Frontal cortex (tissue), 4 donors: ENCODE data around the gene ARFGAP3. TPM values are rescaled to one million over a fixed set of nuclear protein-coding genes. Genes with fewer than 3 reads are reported as not detected.
"Not testable (repeated sequence)": the region's sequence is repeated elsewhere in the genome, so short reads cannot be mapped to it uniquely, and the experiment has no call there.

Source experiments
- DNase-seq, 2 donors: peaks; one replicate each; pipeline ENCODE4 v3.0.0; 2012; ENCODE audit warnings: low spot score in 2 of 2
- FAIRE-seq: peaks from 2 replicates; lab custom pipeline; 2012; peaks lifted over from hg19 to GRCh38; lab: Jason Lieb, UNC
- total RNA-seq: library from RNA; depleted of rRNA; stranded (reverse); fragments of >200 nt; gene quantifications from one replicate; pipeline ENCODE4 v1.2.3, GENCODE V29; 2014
- donor health status: control.
- donor health status: control.
- donor health status: control.

Gene ARFGAP3
- total RNA-seq, 1 donor from 2014 or later = 84.8 TPM

DNA sequence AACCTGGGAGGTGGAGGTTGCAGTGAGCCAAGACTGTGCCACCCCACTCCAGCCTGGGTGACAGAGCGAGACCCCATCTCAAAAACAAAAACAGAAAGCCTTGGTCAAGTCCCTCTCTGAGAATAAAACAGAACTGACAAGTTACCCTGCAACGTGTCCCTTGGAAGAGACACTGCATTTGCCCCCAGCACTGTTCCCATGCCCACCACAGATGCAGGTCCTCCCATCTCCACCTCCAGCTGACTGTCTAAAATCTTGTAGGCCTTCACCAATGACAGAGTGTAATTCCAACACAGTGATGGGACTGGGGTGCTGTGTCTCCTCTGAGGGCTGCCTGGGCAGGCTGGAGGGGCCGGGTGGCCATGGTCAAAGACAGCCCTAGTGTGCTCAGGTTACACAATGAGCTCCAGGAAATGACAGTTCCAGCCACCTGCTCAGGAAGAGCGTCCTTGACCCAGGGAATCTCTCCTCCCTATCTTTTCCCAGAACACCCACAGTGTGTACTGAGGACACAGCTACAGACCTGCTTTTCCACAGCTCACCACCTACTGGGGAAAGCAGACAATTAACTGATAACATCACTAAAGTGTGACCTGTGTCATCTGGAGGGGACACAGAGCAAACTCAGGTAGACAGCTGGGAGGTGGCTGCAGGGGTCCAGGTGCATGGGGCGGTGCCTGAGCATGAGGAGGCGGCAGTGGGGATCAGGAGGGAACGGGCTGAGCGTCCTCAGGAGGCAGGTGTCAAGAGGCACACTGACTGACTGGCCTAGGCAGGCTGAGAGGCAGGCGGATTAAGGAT, 56.4 kb downstream of the ARFGAP3 start:
- FAIRE-seq (no peak), DNase-seq (no peak)

DNA sequence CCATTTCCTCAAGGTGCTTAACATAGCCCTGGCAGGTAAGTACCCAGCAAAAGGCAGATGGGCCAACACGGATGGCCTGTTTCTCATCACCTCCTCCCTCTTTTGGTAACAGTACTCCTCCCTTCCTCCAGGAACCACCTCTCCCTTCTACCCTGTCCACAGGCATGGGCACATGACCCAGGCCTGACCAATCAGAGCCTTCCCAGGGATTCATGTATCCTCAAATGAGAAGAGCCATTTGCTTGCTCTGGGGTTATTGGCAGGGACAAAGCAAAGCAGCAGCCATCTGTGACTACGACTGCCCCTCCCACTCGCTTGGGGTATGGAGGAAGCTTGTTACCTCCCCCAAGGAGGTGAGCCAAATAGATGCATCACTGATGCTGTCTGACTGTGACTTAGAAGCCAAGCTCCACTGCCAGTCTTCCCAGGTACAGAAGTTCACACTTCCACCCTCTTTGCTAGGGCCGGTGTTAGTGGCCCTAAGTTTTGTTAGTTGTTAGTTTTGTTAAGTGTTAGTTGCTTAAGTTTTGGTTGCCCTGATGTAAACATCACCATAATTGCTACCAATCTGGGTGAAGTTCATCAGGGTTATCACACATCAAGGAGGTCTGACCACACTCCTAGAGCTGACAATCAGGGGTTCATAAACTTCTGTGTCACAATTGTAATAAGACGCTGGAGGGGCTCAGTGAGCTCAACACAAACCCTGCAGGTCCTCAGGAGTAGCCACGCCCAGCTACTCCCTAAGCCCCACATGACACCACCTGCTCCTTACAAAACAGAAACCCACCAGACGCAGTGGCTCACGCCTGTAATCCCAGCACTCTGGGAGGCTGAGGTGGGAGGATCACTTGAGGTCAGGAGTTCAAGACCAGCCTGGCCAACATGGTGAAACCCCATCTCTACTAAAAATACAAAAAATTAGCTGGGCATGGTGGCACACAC, 57.3 kb downstream of the ARFGAP3 start:
- DNase-seq = no peak
- no peak for FAIRE-seq

DNA sequence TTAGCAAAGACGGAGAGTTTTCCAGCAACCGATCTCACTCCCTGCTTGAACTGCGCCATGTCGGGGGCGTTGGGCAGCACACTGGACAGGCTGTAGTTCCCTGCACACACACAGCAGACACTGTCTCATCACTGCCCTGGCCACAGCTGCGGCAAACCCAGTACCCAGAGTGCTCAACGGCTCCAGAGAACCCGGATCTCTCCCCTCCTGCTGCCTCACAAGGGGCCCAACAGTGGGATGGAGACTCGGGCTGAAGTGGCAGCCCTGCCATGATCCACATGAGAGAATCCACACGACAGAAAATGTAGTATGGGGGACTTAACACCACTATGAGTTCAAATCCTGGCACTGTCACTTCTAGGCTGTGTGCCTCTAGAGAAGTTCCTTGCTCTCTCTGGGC, 58.0 kb downstream of the ARFGAP3 start:
- FAIRE-seq (no peak), DNase-seq (no peak)

DNA sequence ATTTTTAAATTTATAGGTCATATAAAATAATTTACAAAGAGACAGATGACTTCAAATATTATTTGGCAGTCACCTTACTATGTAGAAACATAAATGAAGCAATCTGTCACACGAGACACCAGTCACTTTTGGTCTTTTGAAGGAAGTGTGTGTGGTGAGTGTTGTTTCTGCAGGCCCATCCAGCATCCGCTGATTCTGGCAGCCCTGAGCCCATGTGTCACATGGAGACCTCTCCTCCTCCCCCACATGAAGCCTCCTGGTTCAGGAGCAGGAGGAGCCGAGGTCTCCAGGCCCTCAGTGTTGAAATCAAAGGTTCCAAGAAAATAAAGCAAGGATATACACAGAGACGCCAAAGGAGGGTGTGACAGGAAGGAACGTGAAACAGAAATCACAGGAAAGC, 60.1 kb downstream of the ARFGAP3 start:
- no peak for FAIRE-seq
- DNase-seq = no peak

DNA sequence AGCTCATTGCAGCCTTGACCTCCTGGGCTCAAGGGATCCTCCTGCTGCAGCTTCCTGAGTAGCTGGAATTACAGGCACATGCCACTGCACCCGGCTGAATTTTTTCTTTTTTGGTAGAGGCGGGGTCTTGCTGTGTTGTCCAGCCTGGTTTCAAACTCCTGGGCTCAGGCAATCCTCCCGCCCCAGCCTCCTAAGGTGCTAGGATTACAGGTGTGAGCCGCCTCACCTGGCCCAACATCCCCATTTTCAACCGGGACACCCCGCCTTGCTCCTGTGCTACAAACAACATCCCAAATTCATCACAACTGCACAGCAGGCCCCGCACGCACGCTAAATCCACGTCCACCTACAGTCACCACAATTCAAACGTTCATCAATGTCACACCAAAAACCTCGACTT, 61.0 kb downstream of the ARFGAP3 start:
- FAIRE-seq = no peak
- DNase-seq = no peak

DNA sequence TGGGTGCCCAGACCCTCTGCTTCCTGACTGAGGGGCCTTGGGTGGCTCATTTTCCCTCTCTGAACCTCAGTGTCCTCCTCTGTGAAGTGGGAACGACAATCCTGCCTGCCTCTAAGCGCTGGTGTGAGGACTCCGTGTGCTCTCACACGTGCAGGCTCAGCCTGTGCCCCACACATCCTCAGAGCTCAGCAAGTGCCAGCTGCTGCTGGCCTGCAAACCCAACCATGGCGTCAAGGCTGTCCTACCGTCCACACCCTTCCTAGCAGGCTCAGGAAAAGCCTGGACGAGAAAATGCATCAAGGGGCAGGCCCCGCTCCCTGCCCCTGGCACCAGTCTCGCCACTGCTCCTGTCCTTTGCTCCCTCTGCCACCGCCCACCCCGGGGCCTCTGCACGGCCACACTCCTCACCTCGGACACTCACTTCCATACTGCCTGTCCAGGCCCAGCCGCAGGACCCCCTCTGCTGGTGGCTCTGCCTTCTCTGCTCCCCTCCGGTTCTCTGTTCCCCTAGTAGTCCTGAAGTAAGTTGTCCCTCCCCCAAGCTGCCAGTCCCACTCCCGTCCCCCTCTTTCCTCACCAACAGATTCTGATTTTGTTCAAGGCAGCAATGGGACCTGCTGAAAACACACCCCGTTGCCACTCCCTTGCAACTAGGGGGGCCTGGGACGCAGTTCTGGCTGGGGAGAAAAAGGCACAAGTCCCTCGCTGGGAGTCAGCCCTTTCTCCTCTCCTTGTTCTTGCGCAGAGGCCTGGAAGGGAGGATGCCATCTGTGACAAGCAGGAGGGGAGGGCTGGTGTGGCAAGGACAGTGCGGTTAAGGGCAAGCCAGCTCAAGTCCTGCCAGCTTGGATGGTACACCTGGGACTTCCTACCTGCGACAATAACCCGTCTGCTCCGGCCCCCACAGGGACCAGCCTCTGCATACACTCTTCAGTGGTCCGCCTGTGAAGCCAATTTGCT, 62.2 kb downstream of the ARFGAP3 start:
- FAIRE-seq (no peak), DNase-seq (no peak)

DNA sequence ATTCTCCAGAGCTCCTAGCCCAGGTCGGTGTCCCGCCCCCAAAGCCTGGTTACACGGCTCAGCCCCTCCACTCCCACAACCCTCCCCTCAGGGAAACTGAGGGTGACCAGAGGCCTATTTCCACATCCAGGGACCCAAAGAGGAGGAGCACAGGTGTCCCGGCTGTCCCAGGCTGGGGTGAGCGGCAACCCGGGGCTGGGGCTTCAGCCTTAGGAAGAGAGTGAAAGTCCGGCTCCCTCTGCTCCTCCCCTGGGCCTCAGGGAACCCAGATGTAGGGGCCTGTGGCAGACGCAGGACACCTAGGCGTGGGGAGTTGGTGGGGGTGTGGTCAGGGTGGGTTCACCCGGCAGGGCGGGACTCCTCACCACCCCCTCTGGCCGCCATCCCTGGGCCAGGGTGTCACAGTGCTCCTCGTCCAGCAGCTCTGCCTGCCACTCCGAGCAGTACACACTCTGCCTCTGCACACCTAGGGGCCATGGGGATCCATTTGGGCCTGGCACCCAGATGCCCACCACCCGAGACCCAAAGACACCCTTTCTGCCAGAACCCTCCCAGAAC, 63.1 kb downstream of the ARFGAP3 start:
- no peak for FAIRE-seq
- DNase-seq = no peak

DNA sequence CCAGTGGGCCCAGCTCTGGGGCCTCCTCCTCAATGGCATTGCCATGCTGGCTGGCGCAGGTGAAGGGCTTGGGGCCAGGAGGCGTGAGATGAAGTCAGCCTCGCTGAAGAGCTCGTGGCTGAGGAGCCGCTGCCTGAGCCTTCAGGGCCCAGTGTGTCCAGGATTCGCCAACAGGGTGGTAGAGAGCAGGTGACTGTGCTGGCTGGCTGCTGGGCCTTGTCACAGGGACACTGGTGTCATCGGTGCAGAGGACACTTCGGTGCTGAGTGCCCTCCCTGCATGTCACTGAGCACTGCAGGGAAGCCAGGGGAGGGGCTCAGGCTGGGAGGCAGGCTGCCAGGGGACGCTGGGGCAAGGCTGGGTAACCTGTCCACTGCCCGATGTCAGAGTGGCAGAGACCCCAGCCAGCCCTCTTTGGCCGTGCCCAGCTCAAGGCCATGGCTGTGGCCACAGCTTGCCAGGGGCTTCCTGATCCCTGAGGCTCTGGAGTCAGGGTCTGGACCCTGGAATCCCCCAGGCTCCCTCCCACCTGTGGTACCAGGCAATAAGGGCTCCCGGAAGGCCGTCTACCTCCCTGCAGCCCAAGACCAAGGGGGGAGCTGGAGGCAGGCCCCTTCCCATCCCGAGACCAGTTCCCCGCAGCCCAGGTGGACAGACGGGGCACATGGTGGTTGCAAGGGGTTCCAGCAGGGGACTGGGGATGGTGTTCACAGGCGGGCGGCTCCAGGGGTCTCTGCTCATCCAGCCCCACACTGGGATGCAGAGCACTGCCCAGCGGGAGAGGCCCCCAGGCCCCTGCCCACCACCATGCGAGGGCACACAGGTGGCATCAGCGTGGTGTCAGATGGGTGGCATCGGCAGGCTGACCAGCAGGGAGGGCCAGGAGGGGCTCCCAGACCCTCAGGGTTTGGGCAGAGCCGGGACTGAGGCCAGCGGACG, 63.9 kb downstream of the ARFGAP3 start:
- no peak for FAIRE-seq
- DNase-seq = no peak

DNA sequence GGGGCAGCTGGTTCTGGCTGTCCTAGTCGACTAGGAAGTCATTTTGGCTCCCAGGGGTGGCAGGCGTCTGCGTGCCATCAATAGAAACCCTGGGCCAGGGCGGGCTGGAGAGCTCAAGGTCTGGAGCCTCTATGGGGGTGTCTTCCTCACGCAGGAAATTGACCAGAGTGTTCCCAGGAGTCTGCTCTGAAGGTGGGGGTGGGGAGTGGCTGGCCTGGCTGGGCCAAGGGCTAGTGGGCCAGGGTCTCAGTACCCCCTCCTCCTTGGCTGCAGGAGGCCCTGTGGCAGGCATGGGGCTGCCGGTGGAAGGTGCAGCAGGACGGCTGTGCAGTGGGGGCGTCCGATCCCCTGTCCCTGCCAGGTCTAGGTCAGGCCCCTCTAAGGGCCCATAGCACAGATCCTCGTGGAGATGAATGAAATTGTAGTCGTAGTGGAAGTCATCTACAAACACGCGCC, 64.6 kb downstream of the ARFGAP3 start:
- FAIRE-seq = no peak
- no peak for DNase-seq

DNA sequence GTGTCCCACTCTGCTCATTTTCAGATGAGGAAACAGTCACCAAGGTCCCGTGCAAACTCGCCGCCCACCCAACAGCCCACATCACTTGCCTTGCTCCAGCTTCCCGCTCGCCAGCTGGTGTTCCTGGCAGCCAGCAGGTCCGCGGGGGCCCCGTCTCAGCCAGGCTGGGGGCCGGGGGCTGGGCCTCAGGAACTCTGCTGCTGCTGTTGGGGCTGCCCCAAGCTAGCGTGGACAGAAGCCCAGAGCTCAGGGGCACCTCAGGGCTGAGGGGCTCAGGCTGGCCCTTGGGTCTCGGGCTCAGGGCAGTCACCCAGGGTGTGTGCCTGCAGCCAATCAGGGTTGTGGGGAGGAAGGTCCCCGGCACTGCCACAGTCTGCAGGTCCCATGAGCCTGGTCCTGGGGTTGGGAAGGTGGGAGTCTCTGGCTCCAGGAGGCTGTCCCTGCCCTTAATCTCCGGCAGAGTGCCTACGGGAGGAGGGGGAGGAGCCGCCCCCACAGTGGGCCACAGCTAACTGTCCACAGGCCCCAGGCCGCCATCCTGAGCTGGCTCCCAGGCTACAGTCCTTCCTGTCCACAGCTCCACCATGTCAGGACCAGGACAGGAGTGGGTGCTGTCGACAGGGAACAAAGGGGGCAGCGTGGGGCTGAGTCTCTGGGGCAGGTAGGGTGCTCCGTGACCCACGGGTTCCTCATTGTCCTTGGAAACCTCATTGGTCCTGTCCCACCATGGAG, 65.2 kb downstream of the ARFGAP3 start:
- DNase-seq = no peak
- FAIRE-seq = no peak

DNA sequence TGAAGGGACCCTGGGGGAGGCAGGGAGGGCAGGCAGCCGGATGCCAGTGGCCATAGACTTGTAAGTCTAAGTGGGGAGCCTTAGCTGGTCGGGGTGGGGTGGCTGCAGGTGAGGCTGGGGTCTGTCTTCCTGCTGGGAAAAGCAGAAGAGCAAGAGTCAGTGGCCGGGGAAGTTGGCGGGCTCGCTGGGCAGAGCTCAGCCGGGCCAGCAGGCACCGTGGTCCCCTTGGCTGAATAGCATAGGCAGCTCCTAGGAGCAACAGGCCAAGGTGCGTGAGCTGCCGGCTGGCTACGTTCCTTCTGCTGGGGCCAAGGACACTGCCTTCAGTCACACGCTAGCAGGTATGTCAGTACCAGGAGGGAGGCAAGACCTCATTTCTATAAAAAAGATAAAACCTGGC, 68.6 kb downstream of the ARFGAP3 start:
- FAIRE-seq = no peak

DNA sequence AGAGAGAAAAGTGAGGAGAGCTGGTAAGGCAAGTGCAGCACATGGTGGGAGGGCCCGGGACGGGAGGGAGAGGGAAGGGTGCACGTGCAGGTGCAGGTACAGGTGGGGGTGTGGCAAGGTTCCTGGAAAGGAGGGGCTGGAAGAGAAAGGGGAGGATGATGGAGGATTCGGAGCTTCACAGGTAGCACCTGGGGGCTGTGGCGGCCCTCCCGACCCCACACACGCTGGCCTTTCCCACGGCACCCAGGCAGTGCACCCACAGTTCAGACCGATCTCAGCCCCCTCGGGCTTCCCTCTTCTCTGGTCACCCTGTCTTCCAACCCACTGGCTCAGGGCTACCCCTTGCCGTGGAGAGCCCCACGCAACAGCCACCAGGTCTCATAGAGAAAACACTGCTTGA, 69.1 kb downstream of the ARFGAP3 start:
- DNase-seq = no peak
- FAIRE-seq = no peak

More for the DNA sequence above, 68.6 kb downstream of the ARFGAP3 start:
- DNase-seq = no peak

DNA sequence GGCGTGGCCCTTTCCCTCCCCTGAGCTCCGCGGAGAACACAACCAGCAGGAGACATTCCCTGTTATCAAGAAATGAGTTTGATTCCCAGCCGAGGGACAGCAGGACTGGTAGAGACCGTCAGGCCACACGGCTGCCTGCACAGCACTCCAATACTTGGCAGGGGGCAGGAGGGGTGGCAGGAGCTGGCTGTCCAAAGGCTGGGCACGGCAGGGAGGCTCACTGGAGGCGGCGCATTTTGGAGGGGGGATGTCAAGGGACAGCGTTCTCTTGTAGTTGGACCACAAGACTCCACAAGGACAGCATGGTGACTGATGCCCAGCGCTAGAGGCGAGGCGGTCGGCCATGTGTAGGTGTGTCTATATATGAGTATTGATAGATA, 69.7 kb downstream of the ARFGAP3 start:
- FAIRE-seq (no peak), DNase-seq (no peak)

DNA sequence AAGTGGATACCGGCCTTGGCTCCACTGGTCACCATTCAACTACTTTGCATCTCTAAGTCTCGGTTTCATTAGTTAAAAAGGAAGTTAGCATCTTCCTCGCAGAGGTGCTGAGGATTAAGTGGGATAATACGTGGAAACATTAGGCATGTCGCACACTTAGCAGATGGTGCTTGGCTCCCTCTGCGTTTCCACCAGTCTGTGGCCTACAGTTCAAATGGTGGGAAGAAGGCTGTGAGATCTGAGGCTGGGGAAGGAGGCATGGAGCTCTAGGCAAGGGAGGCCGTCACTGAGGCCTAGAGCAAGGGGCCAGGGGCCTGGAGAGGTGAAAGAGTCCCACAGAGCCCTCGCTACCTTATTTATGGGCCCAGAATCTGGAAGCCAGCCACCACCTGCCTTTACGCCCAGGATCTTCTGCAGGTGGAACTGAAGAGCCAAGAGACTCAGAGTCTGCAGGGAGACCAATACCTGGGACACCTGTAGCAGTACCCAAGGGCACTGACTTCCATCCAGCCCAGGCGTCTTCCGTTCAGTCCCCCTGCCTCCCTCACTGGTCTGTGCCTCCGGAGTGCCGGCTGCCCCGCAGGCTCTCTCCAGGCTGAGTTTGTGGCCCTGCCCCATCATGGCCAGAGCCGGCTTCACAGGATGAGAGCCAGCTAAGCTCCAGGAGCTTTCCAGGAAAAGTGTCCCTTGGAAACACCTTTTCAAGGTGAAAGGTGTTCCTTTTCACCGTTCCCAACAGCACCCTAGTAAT, 70.3 kb downstream of the ARFGAP3 start:
- FAIRE-seq = no peak
- DNase-seq = no peak

DNA sequence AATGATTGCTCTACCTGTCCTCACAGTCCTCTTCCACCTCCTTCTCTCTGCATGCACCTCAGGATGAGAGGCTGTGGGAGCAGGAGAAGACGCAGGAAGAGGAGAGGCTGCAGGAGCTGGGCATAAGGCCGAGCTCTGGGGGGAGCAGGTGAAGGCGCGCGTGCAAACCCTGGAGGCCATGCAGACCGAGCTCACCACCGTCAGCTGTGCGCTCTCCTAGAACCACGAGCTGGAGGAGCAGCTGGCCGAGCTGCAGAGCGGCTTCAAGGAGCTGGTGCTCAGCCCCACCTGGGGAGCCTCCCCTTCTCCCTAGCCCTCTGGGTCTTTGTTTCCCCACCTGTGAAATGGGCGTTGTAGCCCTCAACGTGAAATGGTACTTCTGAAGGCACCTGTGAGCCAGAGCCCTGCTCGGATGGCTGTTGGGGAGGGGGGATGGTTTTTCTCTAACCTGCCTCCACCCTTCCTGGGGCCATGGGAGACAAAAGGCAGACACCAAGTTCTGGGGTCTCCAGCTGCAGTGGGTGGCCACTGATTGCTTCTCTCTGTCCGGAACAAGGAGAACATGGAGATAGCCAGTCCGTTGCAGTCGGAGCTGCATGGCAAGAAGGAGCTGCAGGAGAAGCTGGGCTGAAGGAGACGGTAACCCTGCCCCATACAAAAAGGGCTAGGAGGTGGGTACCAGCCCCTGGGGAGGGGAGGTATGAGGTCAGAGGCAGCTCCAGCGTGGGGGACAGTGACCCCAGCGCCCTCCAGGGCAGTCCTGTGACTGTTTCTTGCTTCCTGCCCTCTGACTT, 71.2 kb downstream of the ARFGAP3 start:
- no peak for FAIRE-seq
- DNase-seq = no peak

DNA sequence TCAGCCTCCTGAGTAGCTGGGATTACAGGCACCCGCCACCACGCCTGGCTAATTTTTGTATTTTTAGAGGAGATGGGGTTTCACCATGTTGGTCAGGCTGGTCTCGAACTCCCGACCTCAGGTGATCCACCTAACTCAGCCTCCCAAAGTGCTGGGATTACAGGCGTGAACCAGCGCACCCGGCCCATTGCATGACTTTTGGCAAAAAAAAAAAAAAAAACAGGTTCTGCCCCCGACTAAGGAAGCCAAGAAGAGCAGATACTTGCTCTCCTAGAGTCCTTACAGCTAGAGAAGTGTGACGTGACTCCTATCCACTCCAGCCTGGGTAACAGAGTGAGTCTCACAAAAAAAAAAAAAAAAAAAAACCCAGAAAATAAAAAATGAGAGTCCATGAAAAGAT, 74.8 kb downstream of the ARFGAP3 start:
- not testable (repeated sequence) for FAIRE-seq

More for the DNA sequence above, 74.8 kb downstream of the ARFGAP3 start:
- DNase-seq = not testable (repeated sequence)
